Measurements from ENCODE around the gene JAK2.
"Not testable (repeated sequence)": the region's sequence is repeated elsewhere in the genome, so short reads cannot be mapped to it uniquely, and the experiment has no call there.

Gene JAK2

GRCh38 chr9:4984621-4985385 lies at the start of gene JAK2:
Gene JAK2 (plus strand): TSS chr9:4985272. CDS start chr9:5021988, 36,716 bp downstream.
- peak; percentile 65 to 71 for DNase-seq (ENCODE audit: low read depth in 2 of 2)

GRCh38 chr9:4936277-4936676 lies 48.8 kb upstream of the JAK2 start:
- DNase-seq (ENCODE audit: low read depth in 2 of 2): no peak

GRCh38 chr9:4936823-4937222 lies 48.2 kb upstream of the JAK2 start:
- no peak for DNase-seq (ENCODE audit: low read depth in 2 of 2)

GRCh38 chr9:4937446-4937845 lies 47.6 kb upstream of the JAK2 start:
- DNase-seq (ENCODE audit: low read depth in 2 of 2): no peak

GRCh38 chr9:4938496-4938895 lies 46.6 kb upstream of the JAK2 start:
- no peak for DNase-seq (ENCODE audit: low read depth in 2 of 2)

GRCh38 chr9:4939118-4939561 lies 45.9 kb upstream of the JAK2 start:
- no peak for DNase-seq (ENCODE audit: low read depth in 2 of 2)

GRCh38 chr9:4942042-4942691 lies 42.9 kb upstream of the JAK2 start:
- DNase-seq (ENCODE audit: low read depth in 2 of 2): not testable (repeated sequence)

GRCh38 chr9:4943346-4943745 lies 41.7 kb upstream of the JAK2 start:
- no peak for DNase-seq (ENCODE audit: low read depth in 2 of 2)

GRCh38 chr9:4944431-4945211 lies 40.5 kb upstream of the JAK2 start:
- not testable (repeated sequence) for DNase-seq (ENCODE audit: low read depth in 2 of 2)

- DNase-seq (ENCODE audit: low read depth in 2 of 2): no peak
Measured at GRCh38 chr9:4946937-4947336, 38.1 kb upstream of the JAK2 start.

- no peak for DNase-seq (ENCODE audit: low read depth in 2 of 2)
Measured at GRCh38 chr9:4955836-4956235, 29.2 kb upstream of the JAK2 start.

GRCh38 chr9:4959031-4959430 lies 26.0 kb upstream of the JAK2 start:
- no peak for DNase-seq (ENCODE audit: low read depth in 2 of 2)

GRCh38 chr9:4962085-4962484 lies 23.0 kb upstream of the JAK2 start:
- no peak for DNase-seq (ENCODE audit: low read depth in 2 of 2)

GRCh38 chr9:4964540-4964939 lies 20.5 kb upstream of the JAK2 start:
- DNase-seq (ENCODE audit: low read depth in 2 of 2): no peak

GRCh38 chr9:4965174-4965821 lies 19.8 kb upstream of the JAK2 start:
- DNase-seq (ENCODE audit: low read depth in 2 of 2): no peak

GRCh38 chr9:4967523-4967922 lies 17.5 kb upstream of the JAK2 start:
- no peak for DNase-seq (ENCODE audit: low read depth in 2 of 2)

GRCh38 chr9:4969130-4969529 lies 15.9 kb upstream of the JAK2 start:
- no peak for DNase-seq (ENCODE audit: low read depth in 2 of 2)

GRCh38 chr9:4970970-4971641 lies 14.0 kb upstream of the JAK2 start:
- peak; percentile 33 to 38 for DNase-seq (ENCODE audit: low read depth in 2 of 2)

- DNase-seq (ENCODE audit: low read depth in 2 of 2): no peak
Measured at GRCh38 chr9:4973246-4973645, 11.8 kb upstream of the JAK2 start.

GRCh38 chr9:4973902-4974301 lies 11.2 kb upstream of the JAK2 start:
- DNase-seq (ENCODE audit: low read depth in 2 of 2): no peak

GRCh38 chr9:4979239-4979638 lies 5.8 kb upstream of the JAK2 start:
- DNase-seq (ENCODE audit: low read depth in 2 of 2): no peak
